Left forelimb (tissue), 1 donor: ENCODE data around the gene MTFR2.

Experiments
- DNase-seq: peaks from one replicate; pipeline ENCODE4 v3.0.0-alpha.2; 2018; ENCODE audit warnings: low spot score

The MTFR2 gene

GRCh38 chr6:136184738-136185137 lies 65.4 kb downstream of the MTFR2 start:
- DNase-seq: no peak

DNA sequence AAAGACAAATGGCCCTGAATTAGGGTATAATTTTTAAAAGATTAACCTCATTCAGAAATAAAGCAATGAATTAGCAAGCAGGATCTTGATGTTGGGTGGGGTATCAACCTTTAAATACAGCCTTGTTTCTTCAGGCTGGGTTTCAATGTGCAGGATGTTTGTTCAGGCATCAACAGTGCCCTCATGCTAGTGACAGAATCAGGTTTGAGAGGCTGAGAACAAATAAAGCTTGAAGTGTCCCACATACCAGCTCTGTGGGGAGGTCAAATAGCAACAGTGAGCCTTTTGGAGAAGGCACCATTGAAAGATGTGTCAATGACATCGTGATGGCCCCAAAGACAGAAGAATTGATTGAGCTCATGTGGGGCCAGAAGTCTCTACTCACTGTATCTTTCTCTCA lies 68.2 kb downstream of the MTFR2 start:
- DNase-seq: no peak

- no peak for DNase-seq
These were observed 68.6 kb downstream of the MTFR2 start for GRCh38 chr6:136181512-136181833.
